Measurements from ENCODE around the gene LDLRAD4. TPM values are rescaled to one million over a fixed set of nuclear protein-coding genes. Genes with fewer than 3 reads are reported as not detected.

The LDLRAD4 gene
- total RNA-seq, 1 experiment from 2014 or later: 1.7 TPM

DNA sequence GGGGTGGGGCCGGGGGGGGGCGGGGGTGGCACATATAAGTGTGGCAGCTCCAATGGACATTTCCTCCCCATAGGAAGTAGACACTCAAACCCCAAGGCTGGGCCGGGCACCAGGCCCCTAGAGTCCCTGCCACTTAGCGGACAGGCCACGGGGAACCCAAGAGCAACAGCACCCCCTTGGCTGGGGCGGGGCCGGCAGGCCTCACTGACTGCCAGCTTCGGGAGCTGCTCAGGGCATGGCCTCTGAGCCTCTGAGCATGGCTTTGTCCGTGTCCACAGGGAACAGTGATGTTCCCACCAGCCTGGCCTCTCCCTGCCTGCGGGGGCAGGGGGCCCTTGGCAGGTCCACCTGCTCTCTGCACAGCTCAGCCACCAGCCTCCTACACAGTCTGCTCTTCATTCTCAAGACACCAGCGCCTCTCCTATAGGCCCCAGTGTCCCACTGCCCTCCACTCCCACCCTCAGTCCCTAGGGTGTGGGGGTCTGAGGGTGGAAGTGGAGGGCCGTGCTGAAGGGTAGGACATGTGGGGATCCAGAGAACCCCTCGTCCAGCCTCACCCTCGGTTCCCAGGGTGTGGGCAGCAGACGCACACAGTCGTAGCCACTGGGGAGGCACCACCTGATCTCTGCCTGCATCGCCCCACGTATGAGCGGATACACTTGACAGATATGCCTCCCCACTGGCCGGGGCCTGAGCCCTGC lies 401.1 kb downstream of the LDLRAD4 start:
- Histone ChIP-seq H3K4me1 (replicated peaks; ENCODE audit: insufficient read depth) (no peaks in the 10 kb centered on the region), H3K4me3 (no peak overlapping the region), H3K27me3 (ENCODE audit: insufficient read depth, low read depth) (peaks cover 93% of the 10 kb centered on the region), H3K9me3 (ENCODE audit: insufficient read depth, low read depth) (no peaks in the 10 kb centered on the region), H3K27ac (no peak overlapping the region), H3F3A (ENCODE audit: insufficient read depth, low read depth) (no peaks in the 10 kb centered on the region), H4K20me1 (ENCODE audit: insufficient read depth) (no peaks in the 10 kb centered on the region), H2AFZ (no peak overlapping the region), H3K36me3 (ENCODE audit: low read depth) (no peaks in the 10 kb centered on the region), H3K79me2 (ENCODE audit: low read depth) (no peaks in the 10 kb centered on the region), H3K4me2 (no peak overlapping the region), H3K9me2 (ENCODE audit: insufficient read depth) (no peaks in the 10 kb centered on the region)
- TF ChIP-seq EZH2 (IDR thresholded peaks at IDR 0.05; ENCODE audit: low read depth): no peak
- TF ChIP-seq, protein P1, sequence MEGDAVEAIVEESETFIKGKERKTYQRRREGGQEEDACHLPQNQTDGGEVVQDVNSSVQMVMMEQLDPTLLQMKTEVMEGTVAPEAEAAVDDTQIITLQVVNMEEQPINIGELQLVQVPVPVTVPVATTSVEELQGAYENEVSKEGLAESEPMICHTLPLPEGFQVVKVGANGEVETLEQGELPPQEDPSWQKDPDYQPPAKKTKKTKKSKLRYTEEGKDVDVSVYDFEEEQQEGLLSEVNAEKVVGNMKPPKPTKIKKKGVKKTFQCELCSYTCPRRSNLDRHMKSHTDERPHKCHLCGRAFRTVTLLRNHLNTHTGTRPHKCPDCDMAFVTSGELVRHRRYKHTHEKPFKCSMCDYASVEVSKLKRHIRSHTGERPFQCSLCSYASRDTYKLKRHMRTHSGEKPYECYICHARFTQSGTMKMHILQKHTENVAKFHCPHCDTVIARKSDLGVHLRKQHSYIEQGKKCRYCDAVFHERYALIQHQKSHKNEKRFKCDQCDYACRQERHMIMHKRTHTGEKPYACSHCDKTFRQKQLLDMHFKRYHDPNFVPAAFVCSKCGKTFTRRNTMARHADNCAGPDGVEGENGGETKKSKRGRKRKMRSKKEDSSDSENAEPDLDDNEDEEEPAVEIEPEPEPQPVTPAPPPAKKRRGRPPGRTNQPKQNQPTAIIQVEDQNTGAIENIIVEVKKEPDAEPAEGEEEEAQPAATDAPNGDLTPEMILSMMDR (conservative IDR thresholded peaks at IDR 0.05): no peak
- ChIA-PET POLR2A (ENCODE audit: unreplicated experiment) (no interaction called here), CTCF (no interaction called here)
- no peak for DNase-seq
- BruUV-seq (replicated peaks): no TSS peak
- intact Hi-C loops (cut with micrococcal nuclease; ENCODE audit: unreplicated experiment): loop anchor here (1.0 kb wide), 1 partner anchor 32 kb away; no protein-coding TSS in a partner anchor

GRCh38 chr18:13620206-13620672 lies 401.7 kb downstream of the LDLRAD4 start:
- no peak overlapping the region for H3K4me3 ChIP-seq
- peaks cover 93% of the 10 kb centered on the region for H3K27me3 ChIP-seq (ENCODE audit: insufficient read depth, low read depth)
- H4K20me1 ChIP-seq (ENCODE audit: insufficient read depth): no peaks in the 10 kb centered on the region
- no TSS peak for BruUV-seq (replicated peaks)
- H3K9me2 ChIP-seq (ENCODE audit: insufficient read depth): no peaks in the 10 kb centered on the region
- H2AFZ ChIP-seq: no peak overlapping the region
- CTCF ChIA-PET: no interaction called here
- no peaks in the 10 kb centered on the region for H3K79me2 ChIP-seq (ENCODE audit: low read depth)
- no peak overlapping the region for H3K4me2 ChIP-seq
- TF ChIP-seq, protein P1 (conservative IDR thresholded peaks at IDR 0.05): no peak
- no peak for TF ChIP-seq EZH2 (IDR thresholded peaks at IDR 0.05; ENCODE audit: low read depth)
- H3K4me1 ChIP-seq (replicated peaks; ENCODE audit: insufficient read depth): no peaks in the 10 kb centered on the region
- no peak overlapping the region for H3K27ac ChIP-seq
- intact Hi-C loops (cut with micrococcal nuclease; ENCODE audit: unreplicated experiment): loop anchor here (1.0 kb wide), 1 partner anchor 33 kb away; no protein-coding TSS in a partner anchor
- no peak for DNase-seq
- H3K36me3 ChIP-seq (ENCODE audit: low read depth): no peaks in the 10 kb centered on the region
- POLR2A ChIA-PET (ENCODE audit: unreplicated experiment): no interaction called here
- no peaks in the 10 kb centered on the region for H3F3A ChIP-seq (ENCODE audit: insufficient read depth, low read depth)
- H3K9me3 ChIP-seq (ENCODE audit: insufficient read depth, low read depth): no peaks in the 10 kb centered on the region

GRCh38 chr18:13620818-13621445 lies 402.4 kb downstream of the LDLRAD4 start:
- Histone ChIP-seq H3K27ac (no peak overlapping the region), H3K4me3 (no peak overlapping the region), H3K4me1 (replicated peaks; ENCODE audit: insufficient read depth) (no peaks in the 10 kb centered on the region), H3K9me3 (ENCODE audit: insufficient read depth, low read depth) (no peaks in the 10 kb centered on the region), H3K4me2 (no peak overlapping the region), H3F3A (ENCODE audit: insufficient read depth, low read depth) (no peaks in the 10 kb centered on the region), H4K20me1 (ENCODE audit: insufficient read depth) (no peaks in the 10 kb centered on the region), H3K79me2 (ENCODE audit: low read depth) (no peaks in the 10 kb centered on the region), H2AFZ (no peak overlapping the region), H3K27me3 (ENCODE audit: insufficient read depth, low read depth) (peaks cover 91% of the 10 kb centered on the region), H3K36me3 (ENCODE audit: low read depth) (no peaks in the 10 kb centered on the region), H3K9me2 (ENCODE audit: insufficient read depth) (no peaks in the 10 kb centered on the region)
- ChIA-PET CTCF (no interaction called here), POLR2A (ENCODE audit: unreplicated experiment) (no interaction called here)
- no TSS peak for BruUV-seq (replicated peaks)
- intact Hi-C loops (cut with micrococcal nuclease; ENCODE audit: unreplicated experiment): loop anchor here (1.0 kb wide), 1 partner anchor 34 kb away; no protein-coding TSS in a partner anchor
- TF ChIP-seq EZH2 (IDR thresholded peaks at IDR 0.05; ENCODE audit: low read depth): no peak
- TF ChIP-seq, protein P1 (conservative IDR thresholded peaks at IDR 0.05): no peak
- DNase-seq: no peak

Measured in PC-9 (cell line).